ENCODE data around the gene KLHL26.
"Not testable (repeated sequence)": the region's sequence is repeated elsewhere in the genome, so short reads cannot be mapped to it uniquely, and the experiment has no call there.

The KLHL26 gene

DNA sequence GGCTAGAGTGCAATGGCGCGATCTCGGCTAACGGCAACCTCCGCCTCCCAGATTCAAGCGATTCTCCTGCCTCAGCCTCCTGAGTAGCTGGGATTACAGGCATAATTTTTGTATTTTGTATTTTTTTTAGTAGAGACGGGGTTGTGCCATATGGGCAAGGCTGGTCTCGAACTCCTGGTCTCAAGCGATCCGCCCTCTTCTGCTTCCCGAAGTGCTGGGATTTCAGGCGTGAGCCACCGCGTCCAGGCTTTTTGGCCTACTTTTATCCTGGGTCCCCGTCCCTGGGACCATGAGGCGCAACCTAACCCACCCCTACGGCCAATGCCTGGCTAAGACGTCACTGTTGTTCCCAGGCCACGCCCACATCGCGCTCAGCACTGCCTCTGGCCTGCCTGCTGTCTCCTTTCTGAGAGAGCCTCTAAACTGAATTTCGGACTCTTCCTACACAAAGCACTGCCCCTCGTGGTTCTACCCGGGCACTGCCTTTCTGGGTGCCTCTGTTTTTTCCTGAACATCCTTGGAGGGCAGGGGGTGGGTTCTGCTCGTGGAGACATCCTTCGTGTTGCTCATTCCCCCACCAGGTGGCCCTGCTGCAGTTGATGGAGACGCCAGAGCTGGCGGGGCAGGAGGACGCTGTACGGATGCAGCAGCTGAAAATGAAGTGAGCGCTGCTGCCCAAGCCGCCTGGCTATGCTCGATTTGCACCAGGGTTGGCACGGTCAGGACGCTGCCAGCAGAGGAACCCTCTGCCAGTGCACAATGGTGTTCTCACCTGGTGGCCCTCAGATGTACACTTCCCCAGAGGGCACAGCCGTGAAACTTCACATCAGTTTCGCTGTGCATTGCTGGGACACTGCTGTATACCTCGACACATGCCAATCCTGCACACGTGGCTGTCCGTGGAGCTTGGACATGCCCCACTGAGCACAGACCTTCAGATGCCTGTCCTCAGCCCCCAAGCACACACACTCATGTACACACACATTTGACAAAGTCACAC lies 46.3 kb upstream of the KLHL26 start:
- POLR2A ChIA-PET = interaction anchor here (0.7 kb wide), 1 partner anchor 525 kb away, joined by 8 read pairs; no protein-coding TSS in a partner anchor
- no peak for DNase-seq (ENCODE audit: extremely low spot score)
- CTCF ChIA-PET = interaction anchor here (0.9 to 7.9 kb wide), 13 partner anchors 13 to 354 kb away, joined by 3 to 111 read pairs (median 4); partner anchors contain the start of genes FKBP8 and UBA52
- TF ChIP-seq, protein P1, sequence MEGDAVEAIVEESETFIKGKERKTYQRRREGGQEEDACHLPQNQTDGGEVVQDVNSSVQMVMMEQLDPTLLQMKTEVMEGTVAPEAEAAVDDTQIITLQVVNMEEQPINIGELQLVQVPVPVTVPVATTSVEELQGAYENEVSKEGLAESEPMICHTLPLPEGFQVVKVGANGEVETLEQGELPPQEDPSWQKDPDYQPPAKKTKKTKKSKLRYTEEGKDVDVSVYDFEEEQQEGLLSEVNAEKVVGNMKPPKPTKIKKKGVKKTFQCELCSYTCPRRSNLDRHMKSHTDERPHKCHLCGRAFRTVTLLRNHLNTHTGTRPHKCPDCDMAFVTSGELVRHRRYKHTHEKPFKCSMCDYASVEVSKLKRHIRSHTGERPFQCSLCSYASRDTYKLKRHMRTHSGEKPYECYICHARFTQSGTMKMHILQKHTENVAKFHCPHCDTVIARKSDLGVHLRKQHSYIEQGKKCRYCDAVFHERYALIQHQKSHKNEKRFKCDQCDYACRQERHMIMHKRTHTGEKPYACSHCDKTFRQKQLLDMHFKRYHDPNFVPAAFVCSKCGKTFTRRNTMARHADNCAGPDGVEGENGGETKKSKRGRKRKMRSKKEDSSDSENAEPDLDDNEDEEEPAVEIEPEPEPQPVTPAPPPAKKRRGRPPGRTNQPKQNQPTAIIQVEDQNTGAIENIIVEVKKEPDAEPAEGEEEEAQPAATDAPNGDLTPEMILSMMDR (IDR thresholded peaks at IDR 0.05; ENCODE audit: control extremely low read depth, extremely low read depth, low read depth, missing control alignments) = no peak

DNA sequence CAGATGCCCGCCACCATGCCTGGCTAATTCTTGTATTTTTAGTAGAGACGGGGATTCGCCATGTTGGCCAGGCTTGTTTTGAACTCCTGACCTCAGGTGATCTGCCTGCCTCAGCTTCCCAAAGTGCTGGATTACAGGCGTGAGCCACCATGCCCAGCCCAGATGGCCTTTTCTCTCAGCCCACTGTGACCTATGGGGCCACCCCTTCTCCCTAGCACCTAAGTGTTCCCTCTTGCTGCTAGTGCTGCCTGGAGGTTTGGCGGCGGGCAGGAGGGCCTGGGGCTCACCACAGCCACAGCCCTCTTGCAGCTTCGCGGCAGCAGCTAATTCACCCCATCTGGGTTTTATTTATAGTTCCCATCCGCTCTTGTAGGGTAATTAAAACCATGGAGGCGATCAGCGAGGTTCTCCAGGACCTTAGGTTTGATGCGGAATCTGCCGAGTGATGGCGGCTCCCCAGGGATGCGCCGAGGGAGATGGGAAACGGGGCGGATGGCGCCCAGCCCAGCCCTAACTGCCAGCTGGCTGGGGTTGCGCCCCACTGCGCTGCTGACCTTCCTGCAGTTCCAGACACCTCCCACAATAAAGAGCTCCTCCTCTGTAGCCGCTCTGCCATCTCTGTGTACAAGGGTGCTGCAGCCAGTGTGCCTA lies 45.0 kb upstream of the KLHL26 start:
- ChIA-PET CTCF (interaction anchor here (1.4 to 7.9 kb wide), 4 partner anchors 16 to 255 kb away, joined by 3 to 111 read pairs (median 12); partner anchors contain the start of gene UBA52), POLR2A (no interaction called here)
- TF ChIP-seq, protein P1 (IDR thresholded peaks at IDR 0.05; ENCODE audit: control extremely low read depth, extremely low read depth, low read depth, missing control alignments) = no peak
- no peak for DNase-seq (ENCODE audit: extremely low spot score)

DNA sequence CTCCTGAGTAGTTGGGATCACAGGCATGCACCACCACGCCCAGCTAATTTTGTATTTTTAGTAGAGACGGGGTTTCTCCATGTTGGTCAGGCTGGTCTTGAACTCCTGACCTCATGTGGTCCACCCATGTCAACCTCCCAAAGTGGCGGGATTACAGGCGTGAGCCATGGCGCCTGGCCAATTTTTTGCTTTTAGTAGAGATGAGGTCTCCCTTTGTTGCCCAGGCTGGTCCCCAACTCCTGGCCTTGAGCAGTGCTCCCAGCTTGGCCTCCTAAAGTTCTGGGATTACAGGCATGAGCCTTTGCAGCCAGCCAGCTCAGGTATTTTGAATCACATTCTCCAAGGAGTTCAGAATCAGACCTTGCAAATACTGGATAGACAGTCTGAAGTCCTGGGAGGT lies 44.1 kb upstream of the KLHL26 start:
- ChIA-PET CTCF (interaction anchor here (1.4 to 3.6 kb wide), 6 partner anchors 21 to 254 kb away, joined by 3 to 21 read pairs (median 10); partner anchors contain the start of gene UBA52), POLR2A (interaction anchor here (0.6 kb wide), 1 partner anchor 16 kb away, joined by 6 read pairs; no protein-coding TSS in a partner anchor)
- not testable (repeated sequence) for DNase-seq (ENCODE audit: extremely low spot score)

DNA sequence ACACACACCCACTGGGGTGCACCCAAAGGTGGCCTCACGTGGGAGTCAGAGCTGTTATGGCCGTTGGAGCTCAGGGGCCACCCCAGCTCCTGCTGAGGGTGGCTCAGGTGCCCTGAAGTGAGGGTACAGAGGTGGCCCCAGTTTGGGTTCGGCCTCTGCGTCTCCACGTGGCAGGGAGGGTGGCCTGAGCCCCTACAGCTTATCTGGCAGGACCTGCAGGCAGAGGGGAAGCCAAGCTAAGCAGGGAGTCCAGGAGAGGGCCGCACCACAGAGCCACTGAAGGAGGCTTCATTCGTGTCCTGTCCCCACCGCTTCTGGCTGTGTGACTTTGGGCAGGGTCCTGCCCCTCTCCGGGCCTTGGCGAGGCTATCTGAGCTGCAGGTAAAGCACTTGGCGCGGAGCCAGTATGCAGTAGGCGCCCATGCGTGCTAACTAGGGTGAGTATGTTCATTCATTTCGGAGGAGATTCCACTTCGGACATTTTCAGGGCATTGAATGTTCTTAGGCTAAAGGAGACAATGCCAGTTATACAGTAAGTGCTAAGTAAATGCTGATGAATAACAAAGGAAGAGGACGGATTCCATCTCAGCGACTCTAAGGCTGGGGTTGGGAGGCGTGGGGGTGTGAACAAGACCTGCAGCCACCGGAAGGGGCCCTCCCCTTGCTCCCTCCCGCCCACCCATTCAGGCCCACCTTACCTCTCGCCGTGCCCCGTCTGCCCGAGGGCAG lies 43.3 kb upstream of the KLHL26 start:
- ChIA-PET CTCF (interaction anchor here (0.6 to 3.6 kb wide), 28 partner anchors 8 to 284 kb away, joined by 3 to 21 read pairs (median 4); partner anchors contain the start of genes TMEM59L and UBA52), POLR2A (interaction anchor here (1.5 kb wide), 1 partner anchor 326 kb away, joined by 6 read pairs; the partner anchor contains the start of genes COPE and DDX49)
- TF ChIP-seq, protein P1 (IDR thresholded peaks at IDR 0.05; ENCODE audit: control extremely low read depth, extremely low read depth, low read depth, missing control alignments) = no peak
- DNase-seq (ENCODE audit: extremely low spot score) = no peak

DNA sequence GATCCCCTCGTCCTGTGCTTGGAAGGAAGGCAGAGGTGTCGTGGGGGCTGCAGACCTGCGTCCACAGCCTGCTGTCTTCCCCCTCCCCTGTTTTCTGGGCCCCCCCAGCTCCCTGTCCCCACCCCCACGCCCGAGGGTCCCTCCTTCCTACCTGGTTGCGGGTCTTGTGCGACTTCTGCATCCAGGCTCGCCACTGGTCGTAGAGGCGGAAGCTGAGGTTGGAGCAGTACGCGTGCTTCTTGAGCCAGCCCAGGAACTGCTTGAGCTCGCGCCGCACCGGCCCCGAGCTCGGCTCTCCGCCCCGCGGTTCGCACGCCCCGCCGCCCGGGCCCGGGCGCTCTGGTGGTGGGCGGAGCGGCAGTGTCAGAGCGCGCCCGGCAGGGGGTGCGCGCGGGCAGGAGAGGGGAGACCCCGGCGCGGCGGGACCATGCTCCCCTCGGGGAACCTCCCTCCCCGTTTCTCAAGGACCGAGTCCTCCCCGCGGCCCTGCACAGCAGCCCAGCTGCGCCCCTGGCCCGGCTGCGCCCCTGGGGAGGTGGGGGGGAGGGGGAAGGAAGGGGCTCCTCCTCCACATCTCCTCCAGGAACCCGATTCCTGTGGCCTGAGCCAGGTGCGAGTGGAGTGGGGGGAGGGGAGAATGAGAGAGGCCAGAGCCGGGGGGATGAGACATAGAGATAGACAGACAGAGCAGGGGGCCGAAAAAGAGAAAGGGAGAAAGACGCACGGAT lies 42.6 kb upstream of the KLHL26 start:
- TF ChIP-seq, protein P1 (IDR thresholded peaks at IDR 0.05; ENCODE audit: control extremely low read depth, extremely low read depth, low read depth, missing control alignments) = peak; percentile 83
- peak; percentile 92 for DNase-seq (ENCODE audit: extremely low spot score)
- CTCF ChIA-PET = interaction anchor here (0.6 to 3.6 kb wide), 28 partner anchors 9 to 283 kb away, joined by 3 to 21 read pairs (median 4); partner anchors contain the start of genes TMEM59L and UBA52
- POLR2A ChIA-PET = interaction anchor here (0.7 to 1.5 kb wide), 2 partner anchors 97 to 325 kb away, joined by 3 to 6 read pairs; partner anchors contain the start of genes COPE and DDX49
